Activated T-helper 1 cell treated with Interleukin-2 at 50 U/mL for 16 hours (primary cell): ENCODE data around the gene MYOF.
"Not testable (repeated sequence)": the region's sequence is repeated elsewhere in the genome, so short reads cannot be mapped to it uniquely, and the experiment has no call there.

Experiments used
- DNase-seq: peaks from one replicate; pipeline ENCODE4 v3.0.0-alpha.2; 2020; ENCODE audit warnings: low read depth

Gene MYOF

GRCh38 chr10:93425861-93426260 lies 56.3 kb downstream of the MYOF start:
- DNase-seq = no peak

- no peak for DNase-seq
Observed at GRCh38 chr10:93422118-93422517, 60.0 kb downstream of the MYOF start.

- no peak for DNase-seq
Observed at GRCh38 chr10:93420944-93421825, 60.9 kb downstream of the MYOF start.

- DNase-seq = no peak
Observed at GRCh38 chr10:93420091-93420490, 62.0 kb downstream of the MYOF start.

GRCh38 chr10:93419016-93419415 lies 63.1 kb downstream of the MYOF start:
- DNase-seq = not testable (repeated sequence)

- no peak for DNase-seq
Observed at GRCh38 chr10:93417921-93418320, 64.2 kb downstream of the MYOF start.

- DNase-seq = no peak
Observed at GRCh38 chr10:93417266-93417665, 64.9 kb downstream of the MYOF start.

GRCh38 chr10:93416824-93417223 lies 65.3 kb downstream of the MYOF start:
- DNase-seq = no peak

- no peak for DNase-seq
Observed at GRCh38 chr10:93415693-93416092, 66.4 kb downstream of the MYOF start.

- peak; percentile 1 for DNase-seq
Observed at GRCh38 chr10:93413252-93413689, 68.9 kb downstream of the MYOF start.

- DNase-seq = no peak
Observed at GRCh38 chr10:93412801-93413200, 69.3 kb downstream of the MYOF start.

- DNase-seq = no peak
Observed at GRCh38 chr10:93410697-93411348, 71.3 kb downstream of the MYOF start.

GRCh38 chr10:93408783-93409182 lies 73.4 kb downstream of the MYOF start:
- DNase-seq = no peak

GRCh38 chr10:93406364-93407145 lies 75.6 kb downstream of the MYOF start:
- no peak for DNase-seq

- no peak for DNase-seq
Observed at GRCh38 chr10:93404048-93404354, 78.1 kb downstream of the MYOF start.

GRCh38 chr10:93403152-93404047 lies 78.7 kb downstream of the MYOF start:
- DNase-seq = no peak

- DNase-seq = no peak
Observed at GRCh38 chr10:93402192-93402591, 79.9 kb downstream of the MYOF start.

- DNase-seq = no peak
Observed at GRCh38 chr10:93398528-93398927, 83.6 kb downstream of the MYOF start.

GRCh38 chr10:93397020-93397419 lies 85.1 kb downstream of the MYOF start:
- DNase-seq = no peak

- no peak for DNase-seq
Observed at GRCh38 chr10:93393211-93393610, 88.9 kb downstream of the MYOF start.

- no peak for DNase-seq
Observed at GRCh38 chr10:93392121-93392520, 90.0 kb downstream of the MYOF start.
